ENCODE measurements around the gene JAK2. TPM values are rescaled to one million over a fixed set of nuclear protein-coding genes. Genes with fewer than 3 reads are reported as not detected.
"Not testable (repeated sequence)": the region's sequence is repeated elsewhere in the genome, so short reads cannot be mapped to it uniquely, and the experiment has no call there.

JAK2 gene
- total and polyA plus RNA-seq, 2 donors (not counting 3 experiments of a cell fraction or from before 2014, with no cell fraction given), result 2.1 to 10.3 TPM

DNA sequence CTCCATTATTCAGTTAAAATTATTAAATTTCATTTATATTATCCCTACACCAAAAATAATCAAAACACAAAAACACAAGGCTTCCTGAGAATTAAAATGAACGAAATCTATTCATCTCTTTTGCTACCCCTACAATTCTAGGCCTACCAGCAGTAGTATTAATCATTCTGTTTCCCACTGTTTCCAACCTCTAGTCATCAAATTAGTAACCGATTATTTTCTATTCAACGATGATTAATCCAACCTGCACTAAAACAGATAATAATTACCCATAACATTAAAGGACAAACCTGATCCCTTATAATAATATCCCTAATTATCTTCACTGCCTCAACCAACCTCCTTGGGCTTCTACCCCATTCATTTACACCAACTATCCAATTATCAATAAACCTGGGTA is 114.4 kb downstream of the JAK2 start:
- Histone ChIP-seq H3K27ac (ENCODE audit: insufficient read depth, low read depth, low read length) (no peak overlapping the region), H3K4me2 (ENCODE audit: insufficient read depth, low read length) (no peak overlapping the region), H3K27me3 (ENCODE audit: control insufficient read depth in 2 of 2, insufficient read depth in 2 of 2, low read length in 2 of 2) (no peaks in the 10 kb centered on the region), H3K36me3 (ENCODE audit: control insufficient read depth in 2 of 2, extremely low read depth in 1 of 2, insufficient read depth in 2 of 2, low read length in 2 of 2) (peaks cover 0 to 4% of the 10 kb centered on the region in 2 experiments), H3K4me1 (ENCODE audit: control insufficient read depth, extremely low read depth, insufficient read depth, low read length) (no peaks in the 10 kb centered on the region), H3K9me3 (replicated peaks; ENCODE audit: control insufficient read depth, insufficient read depth, low read length) (no peaks in the 10 kb centered on the region), H3K4me3 (replicated peaks in 1 of 3; ENCODE audit: insufficient read depth in 1 of 3, low read depth in 1 of 3, low read length in 3 of 3) (no peak overlapping the region), H3K9me1 (replicated peaks; ENCODE audit: control insufficient read depth, extremely low read depth, insufficient read depth, low read length) (no peaks in the 10 kb centered on the region), H3K9ac (replicated peaks; ENCODE audit: extremely low read depth, insufficient read depth, low read length) (no peak overlapping the region), H2AFZ (ENCODE audit: low read depth, low read length) (no peak overlapping the region), H4K20me1 (replicated peaks; ENCODE audit: control insufficient read depth, extremely low read depth, insufficient read depth, low read length) (no peaks in the 10 kb centered on the region), H3K79me2 (ENCODE audit: control insufficient read depth, insufficient read depth, low read length) (no peaks in the 10 kb centered on the region)
- BruUV-seq (replicated peaks), result no TSS peak
- DNase-seq (ENCODE audit: low read depth, low spot score) (no peak), FAIRE-seq (no peak)
- dilution Hi-C loops (cut with MboI; ENCODE audit: extremely low pct_ligation_motif_present, low sequenced_read_pairs) (no loop called here), intact Hi-C loops (cut with micrococcal nuclease) (no loop called here)
- CTCF ChIA-PET, result no interaction called here
- TF ChIP-seq EZH2 (IDR thresholded peaks at IDR 0.05; ENCODE audit: borderline replicate concordance, low read depth, low read length, severe bottlenecking), result no peak
- no peak for TF ChIP-seq MYC (IDR thresholded peaks at IDR 0.05; ENCODE audit: low read depth, low read length)
- TF ChIP-seq FOS (IDR thresholded peaks at IDR 0.05; ENCODE audit: borderline replicate concordance, insufficient read depth, low read length), result no peak
- TF ChIP-seq, protein P1, sequence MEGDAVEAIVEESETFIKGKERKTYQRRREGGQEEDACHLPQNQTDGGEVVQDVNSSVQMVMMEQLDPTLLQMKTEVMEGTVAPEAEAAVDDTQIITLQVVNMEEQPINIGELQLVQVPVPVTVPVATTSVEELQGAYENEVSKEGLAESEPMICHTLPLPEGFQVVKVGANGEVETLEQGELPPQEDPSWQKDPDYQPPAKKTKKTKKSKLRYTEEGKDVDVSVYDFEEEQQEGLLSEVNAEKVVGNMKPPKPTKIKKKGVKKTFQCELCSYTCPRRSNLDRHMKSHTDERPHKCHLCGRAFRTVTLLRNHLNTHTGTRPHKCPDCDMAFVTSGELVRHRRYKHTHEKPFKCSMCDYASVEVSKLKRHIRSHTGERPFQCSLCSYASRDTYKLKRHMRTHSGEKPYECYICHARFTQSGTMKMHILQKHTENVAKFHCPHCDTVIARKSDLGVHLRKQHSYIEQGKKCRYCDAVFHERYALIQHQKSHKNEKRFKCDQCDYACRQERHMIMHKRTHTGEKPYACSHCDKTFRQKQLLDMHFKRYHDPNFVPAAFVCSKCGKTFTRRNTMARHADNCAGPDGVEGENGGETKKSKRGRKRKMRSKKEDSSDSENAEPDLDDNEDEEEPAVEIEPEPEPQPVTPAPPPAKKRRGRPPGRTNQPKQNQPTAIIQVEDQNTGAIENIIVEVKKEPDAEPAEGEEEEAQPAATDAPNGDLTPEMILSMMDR (IDR thresholded peaks at IDR 0.05; ENCODE audit: extremely low read depth in 1 of 2, insufficient read depth in 1 of 2, low read depth in 1 of 2, low read length in 2 of 2), result no peak
- no peak for TF ChIP-seq MAX (IDR thresholded peaks at IDR 0.05; ENCODE audit: insufficient read depth, insufficient read length)
- no peak for TF ChIP-seq JUN (IDR thresholded peaks at IDR 0.05; ENCODE audit: borderline replicate concordance, insufficient read depth, insufficient read length, low read depth)
- no peak for TF ChIP-seq GATA2 (IDR thresholded peaks at IDR 0.05; ENCODE audit: insufficient read depth, insufficient read length, low read depth, low read length)
- no peak for TF ChIP-seq POLR2AphosphoS5 (IDR thresholded peaks at IDR 0.05; ENCODE audit: insufficient read depth, low read depth, low read length)
- no peak for TF ChIP-seq POLR2A (IDR thresholded peaks at IDR 0.05; ENCODE audit: low read depth, low read length)
- POLR2A ChIA-PET, result no interaction called here

DNA sequence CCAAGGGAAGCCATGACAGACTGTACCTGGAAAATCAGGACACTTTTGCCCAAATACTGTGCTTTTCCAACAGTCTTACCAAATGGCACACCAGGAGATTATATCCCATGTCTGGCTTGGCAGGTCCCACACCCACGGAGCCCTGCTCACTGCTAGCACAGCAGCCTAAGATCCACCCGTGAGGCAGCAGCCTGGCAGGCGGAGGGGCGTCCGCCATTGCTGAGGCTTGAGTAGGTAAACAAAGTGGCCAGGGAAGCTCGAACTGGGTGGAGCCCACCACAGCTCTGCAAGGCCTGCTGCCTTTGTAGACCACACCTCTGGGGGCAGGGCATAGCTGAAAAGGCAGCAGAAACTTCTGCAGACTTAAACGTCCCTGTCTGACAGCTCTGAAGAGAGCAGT is 116.1 kb downstream of the JAK2 start:
- H3K9me3 ChIP-seq (replicated peaks; ENCODE audit: control insufficient read depth, insufficient read depth, low read length); H4K20me1 ChIP-seq (replicated peaks; ENCODE audit: control insufficient read depth, extremely low read depth, insufficient read depth, low read length); H3K27me3 ChIP-seq (ENCODE audit: control insufficient read depth in 2 of 2, insufficient read depth in 2 of 2, low read length in 2 of 2); H3K79me2 ChIP-seq (ENCODE audit: control insufficient read depth, insufficient read depth, low read length); DNase-seq (ENCODE audit: low read depth, low spot score); H3K4me2 ChIP-seq (ENCODE audit: insufficient read depth, low read length); H3K9me1 ChIP-seq (replicated peaks; ENCODE audit: control insufficient read depth, extremely low read depth, insufficient read depth, low read length); POLR2A ChIA-PET; H3K27ac ChIP-seq (ENCODE audit: insufficient read depth, low read depth, low read length); H3K4me3 ChIP-seq (replicated peaks in 1 of 3; ENCODE audit: insufficient read depth in 1 of 3, low read depth in 1 of 3, low read length in 3 of 3); H2AFZ ChIP-seq (ENCODE audit: low read depth, low read length); BruUV-seq (replicated peaks); dilution Hi-C loops (cut with MboI; ENCODE audit: extremely low pct_ligation_motif_present, low sequenced_read_pairs); H3K4me1 ChIP-seq (ENCODE audit: control insufficient read depth, extremely low read depth, insufficient read depth, low read length); H3K36me3 ChIP-seq (ENCODE audit: control insufficient read depth in 2 of 2, extremely low read depth in 1 of 2, insufficient read depth in 2 of 2, low read length in 2 of 2); FAIRE-seq; H3K9ac ChIP-seq (replicated peaks; ENCODE audit: extremely low read depth, insufficient read depth, low read length); intact Hi-C loops (cut with micrococcal nuclease): not testable (repeated sequence)
- CTCF ChIA-PET, result interaction anchor here (1.1 kb wide), 1 partner anchor 8 kb away, joined by 3 read pairs; no protein-coding TSS in a partner anchor

DNA sequence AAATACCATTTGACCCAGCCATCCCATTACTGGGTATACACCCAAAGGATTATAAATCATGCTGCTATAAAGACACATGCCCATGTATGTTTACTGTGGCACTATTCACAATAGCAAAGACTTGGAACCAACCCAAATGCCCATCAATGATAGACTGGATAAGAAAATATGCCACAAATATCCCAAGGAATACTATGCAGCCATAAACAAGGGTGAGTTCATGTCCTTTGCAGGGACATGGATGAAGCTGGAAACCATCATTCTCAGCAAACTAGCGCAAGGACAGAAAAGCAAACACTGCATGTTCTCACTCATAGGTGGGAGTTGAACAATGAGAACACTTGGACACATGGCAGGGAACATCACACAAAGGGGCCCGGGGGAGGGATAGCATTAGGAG is 121.4 kb downstream of the JAK2 start:
- DNase-seq (ENCODE audit: low read depth, low spot score); H3K27me3 ChIP-seq (ENCODE audit: control insufficient read depth in 2 of 2, insufficient read depth in 2 of 2, low read length in 2 of 2); H3K36me3 ChIP-seq (ENCODE audit: control insufficient read depth in 2 of 2, extremely low read depth in 1 of 2, insufficient read depth in 2 of 2, low read length in 2 of 2); H3K79me2 ChIP-seq (ENCODE audit: control insufficient read depth, insufficient read depth, low read length); H3K9me3 ChIP-seq (replicated peaks; ENCODE audit: control insufficient read depth, insufficient read depth, low read length); CTCF ChIA-PET; intact Hi-C loops (cut with micrococcal nuclease); FAIRE-seq; BruUV-seq (replicated peaks); POLR2A ChIA-PET; H4K20me1 ChIP-seq (replicated peaks; ENCODE audit: control insufficient read depth, extremely low read depth, insufficient read depth, low read length); H2AFZ ChIP-seq (ENCODE audit: low read depth, low read length); dilution Hi-C loops (cut with MboI; ENCODE audit: extremely low pct_ligation_motif_present, low sequenced_read_pairs); H3K9me1 ChIP-seq (replicated peaks; ENCODE audit: control insufficient read depth, extremely low read depth, insufficient read depth, low read length); H3K4me1 ChIP-seq (ENCODE audit: control insufficient read depth, extremely low read depth, insufficient read depth, low read length); H3K4me3 ChIP-seq (replicated peaks in 1 of 3; ENCODE audit: insufficient read depth in 1 of 3, low read depth in 1 of 3, low read length in 3 of 3); H3K27ac ChIP-seq (ENCODE audit: insufficient read depth, low read depth, low read length); H3K4me2 ChIP-seq (ENCODE audit: insufficient read depth, low read length); H3K9ac ChIP-seq (replicated peaks; ENCODE audit: extremely low read depth, insufficient read depth, low read length): not testable (repeated sequence)
